Calu3 (cell line): ENCODE data around the gene SAFB2. TPM values are rescaled to one million over a fixed set of nuclear protein-coding genes. Genes with fewer than 3 reads are reported as not detected.

ENCODE experiments used
- BruUV-seq: library from RNA; stranded (reverse); fragments of 400-500 nt; replicated peaks from 2 replicates; lab custom pipeline; 2021; lab: Mats Ljungman, UMichigan
- CTCF ChIA-PET: fragments of 300-600 bp; sonication (Branson Sonifier 250); formaldehyde crosslinking; loops from one replicate; lab custom pipeline; 2022; ENCODE audit warnings: antibody characterized with exemption; lab: Charles Lee
- DNase-seq: peaks from one replicate; pipeline ENCODE4 v3.0.0; 2022
- H3K27ac Mint-ChIP-seq: one replicate; pipeline ENCODE4 v1.8.0; 2022; ENCODE audit warnings: mixed read lengths; ENCODE audit not compliant: unreplicated experiment
- H3K27me3 Mint-ChIP-seq: one replicate; pipeline ENCODE4 v1.8.0; 2022; ENCODE audit warnings: mixed read lengths; ENCODE audit not compliant: unreplicated experiment
- H3K36me3 Mint-ChIP-seq: one replicate; pipeline ENCODE4 v1.8.0; 2022; ENCODE audit warnings: mild to moderate bottlenecking, moderate library complexity, mixed read lengths; ENCODE audit not compliant: insufficient read depth, unreplicated experiment
- H3K4me1 Mint-ChIP-seq: one replicate; pipeline ENCODE4 v1.8.0; 2022; ENCODE audit warnings: mild to moderate bottlenecking, low read depth, mixed read lengths; ENCODE audit not compliant: unreplicated experiment
- H3K4me3 Mint-ChIP-seq: one replicate; pipeline ENCODE4 v1.8.0; 2022; ENCODE audit warnings: mild to moderate bottlenecking, low read depth, moderate library complexity, mixed read lengths; ENCODE audit not compliant: unreplicated experiment
- H3K9me3 Mint-ChIP-seq: one replicate; pipeline ENCODE4 v1.8.0; 2022; ENCODE audit warnings: low read depth, mixed read lengths; ENCODE audit not compliant: unreplicated experiment
- intact Hi-C: fragments of 100-400 bp; cut with micrococcal nuclease; formaldehyde crosslinking; loops from one replicate; pipeline ENCODE4 v1.10.0; 2022; ENCODE audit not compliant: unreplicated experiment
- total RNA-seq: library from RNA; stranded (reverse); gene quantifications from 2 replicates; pipeline ENCODE4 v1.2.3, GENCODE V29; 2022
- TF ChIP-seq, protein P1 (sequence below): fragments of 200-600 bp; IDR thresholded peaks from one replicate; pipeline ENCODE4 v1.8.0; 2022; ENCODE audit warnings: antibody characterized with exemption; ENCODE audit not compliant: unreplicated experiment

Gene SAFB2
- total RNA-seq, 1 experiment from 2014 or later = 71.7 TPM

DNA sequence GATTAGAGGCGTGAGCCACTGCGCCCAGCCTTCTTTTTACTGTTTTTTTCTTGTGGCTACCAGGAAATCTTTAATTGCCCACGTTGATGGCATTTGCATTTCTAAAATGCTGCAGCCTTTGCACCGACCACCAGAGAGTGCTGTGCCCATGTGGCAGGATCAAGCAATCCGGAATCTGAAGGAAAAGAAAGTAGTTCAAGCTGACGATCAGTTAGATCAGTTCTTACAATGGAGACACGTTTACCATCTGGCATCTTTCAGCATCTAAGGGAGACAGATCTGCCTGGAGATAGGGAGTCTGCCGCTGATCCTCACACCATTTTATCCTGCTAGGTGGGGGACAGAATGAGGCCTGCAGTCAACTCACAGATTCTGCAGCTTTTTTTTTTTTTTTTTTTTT is 74.7 kb downstream of the SAFB2 start:
- no peak overlapping the region for H3K27ac Mint-ChIP-seq

DNA sequence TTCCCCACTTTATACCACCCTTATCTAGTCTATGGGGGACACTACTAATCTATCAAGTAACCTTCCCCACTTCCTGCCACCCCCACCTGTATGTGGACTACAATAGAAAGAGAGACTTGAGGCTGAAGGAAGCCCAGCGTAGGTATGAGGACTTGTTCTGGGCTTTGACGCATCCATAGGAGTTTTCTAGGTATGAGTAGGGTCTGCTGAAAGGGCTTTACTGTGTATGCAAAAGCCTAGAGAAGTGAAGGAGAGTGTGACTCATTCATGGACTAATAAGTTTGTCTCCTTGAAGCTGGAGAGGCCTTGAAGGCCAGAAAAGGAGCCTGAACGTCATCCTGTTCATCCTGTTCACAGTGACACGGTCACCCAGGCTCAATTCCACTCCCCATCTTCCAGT is 76.6 kb downstream of the SAFB2 start:
- no peaks in the 10 kb centered on the region for H3K36me3 Mint-ChIP-seq
- no peaks in the 10 kb centered on the region for H3K4me1 Mint-ChIP-seq
- DNase-seq = no peak
- H3K9me3 Mint-ChIP-seq = no peaks in the 10 kb centered on the region
- intact Hi-C loops = no loop called here
- CTCF ChIA-PET = no interaction called here
- TF ChIP-seq, protein P1, sequence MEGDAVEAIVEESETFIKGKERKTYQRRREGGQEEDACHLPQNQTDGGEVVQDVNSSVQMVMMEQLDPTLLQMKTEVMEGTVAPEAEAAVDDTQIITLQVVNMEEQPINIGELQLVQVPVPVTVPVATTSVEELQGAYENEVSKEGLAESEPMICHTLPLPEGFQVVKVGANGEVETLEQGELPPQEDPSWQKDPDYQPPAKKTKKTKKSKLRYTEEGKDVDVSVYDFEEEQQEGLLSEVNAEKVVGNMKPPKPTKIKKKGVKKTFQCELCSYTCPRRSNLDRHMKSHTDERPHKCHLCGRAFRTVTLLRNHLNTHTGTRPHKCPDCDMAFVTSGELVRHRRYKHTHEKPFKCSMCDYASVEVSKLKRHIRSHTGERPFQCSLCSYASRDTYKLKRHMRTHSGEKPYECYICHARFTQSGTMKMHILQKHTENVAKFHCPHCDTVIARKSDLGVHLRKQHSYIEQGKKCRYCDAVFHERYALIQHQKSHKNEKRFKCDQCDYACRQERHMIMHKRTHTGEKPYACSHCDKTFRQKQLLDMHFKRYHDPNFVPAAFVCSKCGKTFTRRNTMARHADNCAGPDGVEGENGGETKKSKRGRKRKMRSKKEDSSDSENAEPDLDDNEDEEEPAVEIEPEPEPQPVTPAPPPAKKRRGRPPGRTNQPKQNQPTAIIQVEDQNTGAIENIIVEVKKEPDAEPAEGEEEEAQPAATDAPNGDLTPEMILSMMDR = no peak
- H3K4me3 Mint-ChIP-seq = no peak overlapping the region
- peaks cover 46% of the 10 kb centered on the region for H3K27me3 Mint-ChIP-seq
- no peak overlapping the region for H3K27ac Mint-ChIP-seq
- BruUV-seq = no TSS peak

More for the DNA sequence above, 74.7 kb downstream of the SAFB2 start:
- DNase-seq = peak; percentile 47
- intact Hi-C loops = no loop called here
- peaks cover 65% of the 10 kb centered on the region for H3K27me3 Mint-ChIP-seq
- TF ChIP-seq, protein P1 = peak; percentile 35
- H3K36me3 Mint-ChIP-seq = no peaks in the 10 kb centered on the region
- no peaks in the 10 kb centered on the region for H3K9me3 Mint-ChIP-seq
- CTCF ChIA-PET = interaction anchor here (0.7 to 1.6 kb wide), 3 partner anchors 16 to 502 kb away, joined by 4 to 7 read pairs (median 6); no protein-coding TSS in a partner anchor
- H3K4me1 Mint-ChIP-seq = no peaks in the 10 kb centered on the region
- no peak overlapping the region for H3K4me3 Mint-ChIP-seq
- BruUV-seq = no TSS peak

DNA sequence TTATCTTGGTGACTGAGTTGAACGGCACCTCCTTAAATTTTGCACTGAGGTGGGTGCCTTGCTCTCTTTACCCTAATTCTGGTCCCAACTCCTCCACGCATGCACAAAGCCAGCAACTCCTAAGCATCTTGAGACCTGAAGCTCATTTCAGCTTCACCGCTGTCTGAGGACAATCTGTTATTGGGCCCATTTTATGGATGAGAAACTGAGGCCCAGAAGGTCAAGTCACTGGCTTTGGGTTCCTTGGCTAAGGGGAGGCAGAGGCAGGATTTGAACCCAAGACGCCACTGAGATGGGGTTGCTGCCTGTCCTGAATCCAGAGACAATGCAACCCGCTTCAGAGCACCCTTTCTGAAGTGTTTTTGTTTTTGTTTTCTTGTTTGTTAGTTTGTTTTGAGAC is 77.5 kb downstream of the SAFB2 start:
- Mint-ChIP-seq H3K9me3 (no peaks in the 10 kb centered on the region), H3K36me3 (no peaks in the 10 kb centered on the region), H3K4me3 (no peak overlapping the region), H3K27ac (no peak overlapping the region), H3K4me1 (no peaks in the 10 kb centered on the region), H3K27me3 (peaks cover 37% of the 10 kb centered on the region)
- TF ChIP-seq, protein P1 = no peak
- DNase-seq = no peak
- intact Hi-C loops = no loop called here
- CTCF ChIA-PET = no interaction called here
- BruUV-seq = no TSS peak

DNA sequence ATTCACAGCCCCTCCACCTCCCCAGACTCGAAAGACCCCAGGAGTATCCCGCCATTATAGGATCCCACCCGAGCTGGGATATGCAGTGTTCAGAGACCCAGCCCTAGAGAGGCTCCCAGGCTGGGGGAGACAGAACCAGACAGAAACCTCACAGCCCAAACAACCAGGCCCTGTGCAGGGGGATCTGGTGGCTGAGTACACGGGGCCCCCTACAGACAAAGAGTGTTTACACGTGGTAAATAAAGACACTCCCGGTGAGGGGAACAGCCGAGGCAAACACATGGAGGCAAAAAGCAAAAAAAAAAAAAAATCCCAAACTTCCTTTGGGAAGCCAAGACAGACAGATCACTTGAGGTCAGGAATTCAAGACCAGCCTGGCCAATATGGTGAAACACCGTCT is 79.9 kb downstream of the SAFB2 start:
- Mint-ChIP-seq H3K4me1 (peaks cover 4% of the 10 kb centered on the region), H3K4me3 (no peak overlapping the region), H3K27ac (no peak overlapping the region), H3K9me3 (no peaks in the 10 kb centered on the region), H3K27me3 (peaks cover 22% of the 10 kb centered on the region), H3K36me3 (no peaks in the 10 kb centered on the region)
- TF ChIP-seq, protein P1 = no peak
- BruUV-seq = no TSS peak
- CTCF ChIA-PET = interaction anchor here (0.7 kb wide), 1 partner anchor 829 kb away, joined by 3 read pairs; no protein-coding TSS in a partner anchor
- no peak for DNase-seq
- intact Hi-C loops = no loop called here
